GM12872 (cell line): ENCODE data around the gene PPP1R11.

Experiments used
- TF ChIP-seq, protein P1 (sequence below): IDR thresholded peaks from 3 replicates; pipeline ENCODE4 v1.5.1; 2011; ENCODE audit warnings: low read depth, mild to moderate bottlenecking, low read length, moderate library complexity; ENCODE audit not compliant: insufficient read depth

The PPP1R11 gene

GRCh38 chr6:30035784-30036183 is 31.2 kb upstream of the PPP1R11 start:
- TF ChIP-seq, protein P1, sequence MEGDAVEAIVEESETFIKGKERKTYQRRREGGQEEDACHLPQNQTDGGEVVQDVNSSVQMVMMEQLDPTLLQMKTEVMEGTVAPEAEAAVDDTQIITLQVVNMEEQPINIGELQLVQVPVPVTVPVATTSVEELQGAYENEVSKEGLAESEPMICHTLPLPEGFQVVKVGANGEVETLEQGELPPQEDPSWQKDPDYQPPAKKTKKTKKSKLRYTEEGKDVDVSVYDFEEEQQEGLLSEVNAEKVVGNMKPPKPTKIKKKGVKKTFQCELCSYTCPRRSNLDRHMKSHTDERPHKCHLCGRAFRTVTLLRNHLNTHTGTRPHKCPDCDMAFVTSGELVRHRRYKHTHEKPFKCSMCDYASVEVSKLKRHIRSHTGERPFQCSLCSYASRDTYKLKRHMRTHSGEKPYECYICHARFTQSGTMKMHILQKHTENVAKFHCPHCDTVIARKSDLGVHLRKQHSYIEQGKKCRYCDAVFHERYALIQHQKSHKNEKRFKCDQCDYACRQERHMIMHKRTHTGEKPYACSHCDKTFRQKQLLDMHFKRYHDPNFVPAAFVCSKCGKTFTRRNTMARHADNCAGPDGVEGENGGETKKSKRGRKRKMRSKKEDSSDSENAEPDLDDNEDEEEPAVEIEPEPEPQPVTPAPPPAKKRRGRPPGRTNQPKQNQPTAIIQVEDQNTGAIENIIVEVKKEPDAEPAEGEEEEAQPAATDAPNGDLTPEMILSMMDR = no peak

GRCh38 chr6:30037182-30037788 is 29.7 kb upstream of the PPP1R11 start:
- TF ChIP-seq, protein P1 = peak; percentile 75

GRCh38 chr6:30041221-30041620 is 25.8 kb upstream of the PPP1R11 start:
- TF ChIP-seq, protein P1 = no peak

DNA sequence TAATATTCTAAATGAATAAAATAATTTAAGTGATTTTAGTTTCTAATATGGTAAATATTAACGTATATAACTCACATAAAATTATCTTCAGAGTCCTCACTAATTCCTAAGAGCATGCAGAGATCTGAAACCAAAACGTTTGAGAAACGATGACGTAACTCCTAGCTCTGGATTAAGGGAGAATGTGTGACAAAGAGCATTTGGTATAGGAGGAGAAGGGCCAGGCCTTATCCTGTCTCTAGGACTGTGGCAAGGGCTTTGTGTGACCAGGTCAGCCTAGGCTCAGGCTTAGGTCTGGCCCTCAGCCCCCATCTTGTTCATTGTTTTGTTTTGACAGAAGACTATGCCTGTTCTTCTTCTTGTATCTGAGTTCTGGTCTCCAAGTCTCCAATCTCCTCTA is 25.2 kb upstream of the PPP1R11 start:
- TF ChIP-seq, protein P1 = no peak

- TF ChIP-seq, protein P1 = no peak
Measured at GRCh38 chr6:30042476-30042875, 24.5 kb upstream of the PPP1R11 start.

DNA sequence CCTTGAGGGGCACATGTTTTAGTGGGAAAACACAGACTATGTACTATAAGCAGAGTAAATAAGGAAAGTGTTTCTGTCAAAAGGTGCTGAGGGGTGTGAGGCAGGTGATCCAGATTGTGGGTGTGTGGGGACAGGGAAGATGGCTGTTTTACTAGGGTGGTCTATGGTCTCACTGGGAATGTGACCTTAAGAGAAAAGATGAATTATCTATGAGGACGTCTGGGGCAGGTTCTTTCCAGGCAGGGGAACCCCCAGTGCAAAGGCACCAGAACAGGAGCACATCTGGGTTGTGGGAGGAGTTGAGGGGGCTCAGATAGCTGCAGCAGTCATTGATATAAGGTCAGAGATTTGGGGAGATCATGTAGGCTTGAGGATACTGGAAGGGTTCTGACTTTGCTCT is 24.1 kb upstream of the PPP1R11 start:
- TF ChIP-seq, protein P1 = no peak

DNA sequence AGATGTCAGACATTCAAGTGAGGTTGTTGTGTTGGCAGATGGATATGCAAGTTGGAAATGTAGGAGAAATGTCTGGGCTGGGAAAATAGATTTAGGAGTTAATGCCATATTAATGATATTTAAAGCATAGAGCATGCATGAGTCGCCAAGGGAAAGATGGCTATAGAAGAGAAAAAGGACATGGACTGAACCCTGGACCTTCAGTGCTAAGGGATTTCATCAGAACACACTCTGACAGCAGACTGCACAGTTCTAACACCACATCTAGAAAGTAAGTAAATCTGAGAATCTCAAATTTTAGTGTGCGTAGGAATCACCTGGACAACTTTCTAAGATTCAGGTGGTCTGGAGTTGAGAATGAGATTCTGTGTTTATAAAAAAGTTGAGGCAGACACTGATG is 23.3 kb upstream of the PPP1R11 start:
- TF ChIP-seq, protein P1 = no peak
